GM21576 (cell line): ENCODE data around the gene RLIM.

ENCODE experiments used
- ATAC-seq: cut with Tn5 transposase; IDR thresholded peaks from one replicate; pipeline ENCODE4 v1.9.1; 2021; ENCODE audit warnings: mild to moderate bottlenecking, moderate library complexity; ENCODE audit not compliant: unreplicated experiment

The RLIM gene

GRCh38 chrX:74536832-74537371 is 77.5 kb downstream of the RLIM start:
- ATAC-seq: peak; percentile 11

- ATAC-seq: peak; percentile 44
Observed at GRCh38 chrX:74536152-74536831, 78.1 kb downstream of the RLIM start.

- ATAC-seq: peak; percentile 36
Observed at GRCh38 chrX:74535408-74536151, 78.8 kb downstream of the RLIM start.
